Neural cell (in vitro differentiated cells): Measurements from ENCODE around the gene CDON. TPM values are rescaled to one million over a fixed set of nuclear protein-coding genes. Genes with fewer than 3 reads are reported as not detected.

Experiments used
- H2AFZ ChIP-seq: fragments of 200-600, 300-800 bp; sonication (generic), shearing (Covaris generic); 2 replicates; pipeline ENCODE4 v1.6.0; 2014; ENCODE audit warnings: low read depth, mild to moderate bottlenecking, antibody characterized with exemption, low read length, moderate library complexity
- H3F3A ChIP-seq: fragments of 200-600 bp; shearing (Covaris generic); 2 replicates; pipeline ENCODE4 v1.6.1; 2016; ENCODE audit warnings: mild to moderate bottlenecking, moderate library complexity, mixed read lengths, antibody characterized with exemption, low read length; ENCODE audit not compliant: insufficient read depth, poor library complexity, severe bottlenecking
- H3K27ac ChIP-seq: fragments of 200-600, 300-800 bp; sonication (generic), shearing (Covaris generic); 2 replicates; pipeline ENCODE4 v1.5.1; 2014; ENCODE audit warnings: mild to moderate bottlenecking, low read length, moderate library complexity
- H3K27me3 ChIP-seq: fragments of 300-800, 200-600 bp; sonication (generic), shearing (Covaris generic); 2 replicates; pipeline ENCODE4 v1.6.0; 2014; ENCODE audit warnings: mild to moderate bottlenecking, low read depth, low read length, moderate library complexity; ENCODE audit not compliant: insufficient read depth
- H3K36me3 ChIP-seq: fragments of 300-800, 200-600 bp; sonication (generic), shearing (Covaris generic); 2 replicates; pipeline ENCODE4 v1.5.1; 2014; ENCODE audit warnings: mild to moderate bottlenecking, antibody characterized with exemption, low read length, moderate library complexity; ENCODE audit not compliant: insufficient read depth
- H3K4me2 ChIP-seq: fragments of 300-800, 200-600 bp; sonication (generic), shearing (Covaris generic); 2 replicates; pipeline ENCODE4 v1.6.0; 2014; ENCODE audit warnings: mild to moderate bottlenecking, low read length
- H3K4me3 ChIP-seq: fragments of 300-800, 200-600 bp; sonication (generic), shearing (Covaris generic); 2 replicates; pipeline ENCODE4 v1.5.1; 2014; ENCODE audit warnings: mild to moderate bottlenecking, low read length, moderate library complexity
- H3K79me2 ChIP-seq: fragments of 200-600 bp; shearing (Covaris generic); replicated peaks from 2 replicates; pipeline ENCODE4 v1.6.0; 2014; ENCODE audit warnings: mild to moderate bottlenecking, low read length, moderate library complexity; ENCODE audit not compliant: insufficient read depth
- H3K9ac ChIP-seq: fragments of 300-800, 200-600 bp; sonication (generic), shearing (Covaris generic); 2 replicates; pipeline ENCODE4 v1.6.1; 2016; ENCODE audit warnings: mild to moderate bottlenecking, low read length, mixed read lengths
- H3K9me2 ChIP-seq: fragments of 200-600 bp; shearing (Covaris generic); 2 replicates; pipeline ENCODE4 v1.6.1; 2016; ENCODE audit warnings: mild to moderate bottlenecking, low read length, mixed read lengths; ENCODE audit not compliant: insufficient read depth
- H3K9me3 ChIP-seq: fragments of 200-600, 300-800 bp; sonication (generic), shearing (Covaris generic); 2 replicates; pipeline ENCODE4 v1.6.1; 2016; ENCODE audit warnings: mild to moderate bottlenecking, mixed run types, low read length, moderate library complexity, mixed read lengths
- H4K20me1 ChIP-seq: fragments of 200-600 bp; shearing (Covaris generic); 2 replicates; pipeline ENCODE4 v1.6.1; 2016; ENCODE audit warnings: mild to moderate bottlenecking, mixed run types; ENCODE audit not compliant: insufficient read depth
- CTCF ChIP-seq: fragments of 450-650 bp; IDR thresholded peaks from 2 replicates; pipeline ENCODE4 v1.5.1; 2014; ENCODE audit warnings: antibody characterized with exemption, mild to moderate bottlenecking, moderate library complexity; ENCODE audit not compliant: poor library complexity, severe bottlenecking
- EP300 ChIP-seq: fragments of 450-650 bp; conservative IDR thresholded peaks from 2 replicates; pipeline ENCODE4 v1.6.1; 2014; ENCODE audit warnings: antibody characterized with exemption, mild to moderate bottlenecking, moderate library complexity; ENCODE audit not compliant: poor library complexity, severe bottlenecking
- EZH2 ChIP-seq: fragments of 200-600, 300-800 bp; shearing (Covaris generic), sonication (generic); IDR thresholded peaks from 2 replicates; pipeline ENCODE4 v1.6.1; 2014; ENCODE audit warnings: antibody characterized with exemption, low read length, borderline replicate concordance, mild to moderate bottlenecking; ENCODE audit not compliant: insufficient read depth, poor library complexity, severe bottlenecking
- MXI1 ChIP-seq: fragments of 450-650 bp; conservative IDR thresholded peaks from 2 replicates; pipeline ENCODE4 v1.6.1; 2014; ENCODE audit warnings: antibody characterized with exemption, mild to moderate bottlenecking; ENCODE audit not compliant: poor library complexity, severe bottlenecking
- POLR2AphosphoS5 ChIP-seq: IDR thresholded peaks from 2 replicates; pipeline ENCODE4 v1.6.1; 2012
- RAD21 ChIP-seq: fragments of 450-650 bp; conservative IDR thresholded peaks from 2 replicates; pipeline ENCODE4 v1.6.1; 2014; ENCODE audit warnings: antibody characterized with exemption, mild to moderate bottlenecking, moderate library complexity
- REST ChIP-seq: IDR thresholded peaks from 2 replicates; pipeline ENCODE4 v1.6.1; 2012; ENCODE audit warnings: borderline replicate concordance
- SMC3 ChIP-seq: fragments of 450-650 bp; conservative IDR thresholded peaks from 2 replicates; pipeline ENCODE4 v1.6.1; 2014; ENCODE audit warnings: antibody characterized with exemption, mild to moderate bottlenecking, moderate library complexity; ENCODE audit not compliant: poor library complexity
- TAF1 ChIP-seq: IDR thresholded peaks from 2 replicates; pipeline ENCODE4 v1.6.1; 2012; ENCODE audit warnings: low read depth
- polyA plus RNA-seq: library from polyadenylated mRNA; depleted of rRNA; stranded (reverse); fragments of >200 nt; gene quantifications from 2 replicates; pipeline ENCODE4 v1.2.3, GENCODE V29; 2014

CDON gene
- polyA plus RNA-seq, 1 donor from 2014 or later: 44.1 TPM

- H3K27me3 ChIP-seq: no peaks in the 10 kb centered on the region
- no peaks in the 10 kb centered on the region for H3K36me3 ChIP-seq
- no peaks in the 10 kb centered on the region for H3F3A ChIP-seq
- no peak overlapping the region for H3K4me3 ChIP-seq
- no peaks in the 10 kb centered on the region for H4K20me1 ChIP-seq
- no peak overlapping the region for H3K27ac ChIP-seq
- no peaks in the 10 kb centered on the region for H3K79me2 ChIP-seq
- no peak overlapping the region for H3K4me2 ChIP-seq
- H3K9me3 ChIP-seq: no peaks in the 10 kb centered on the region
- H3K9ac ChIP-seq: no peak overlapping the region
- H3K9me2 ChIP-seq: no peaks in the 10 kb centered on the region
- peak; percentile 37 for TF ChIP-seq CTCF
- no peak for TF ChIP-seq TAF1
- no peak for TF ChIP-seq POLR2AphosphoS5
- no peak overlapping the region for H2AFZ ChIP-seq
These were observed 120.8 kb downstream of the CDON start for GRCh38 chr11:125941619-125942611.

GRCh38 chr11:125941267-125941618, 121.4 kb downstream of the CDON start:
- H3K36me3 ChIP-seq: no peaks in the 10 kb centered on the region
- no peaks in the 10 kb centered on the region for H3F3A ChIP-seq
- no peak overlapping the region for H2AFZ ChIP-seq
- H3K9me3 ChIP-seq: no peaks in the 10 kb centered on the region
- no peaks in the 10 kb centered on the region for H3K27me3 ChIP-seq
- no peak for TF ChIP-seq SMC3
- no peak for TF ChIP-seq CTCF
- TF ChIP-seq EP300: no peak
- TF ChIP-seq POLR2AphosphoS5: no peak
- no peak for TF ChIP-seq EZH2
- TF ChIP-seq RAD21: no peak
- TF ChIP-seq MXI1: no peak
- no peak for TF ChIP-seq REST
- no peak for TF ChIP-seq TAF1
- no peaks in the 10 kb centered on the region for H3K9me2 ChIP-seq
- no peak overlapping the region for H3K4me3 ChIP-seq
- no peak overlapping the region for H3K4me2 ChIP-seq
- H3K79me2 ChIP-seq: no peaks in the 10 kb centered on the region
- H4K20me1 ChIP-seq: no peaks in the 10 kb centered on the region
- H3K27ac ChIP-seq: no peak overlapping the region
- no peak overlapping the region for H3K9ac ChIP-seq
